Fibroblast of skin of back (primary cell): ENCODE measurements around the gene PYROXD2.
A peak's percentile ranks its signal among the peaks of the same experiment; 100 is the strongest.

Experiments
- DNase-seq: peaks from one replicate; pipeline ENCODE4 v3.0.0-alpha.2; 2013

Gene PYROXD2

GRCh38 chr10:98433881-98434732 is 19.1 kb upstream of the PYROXD2 start:
- peak; percentile 25 for DNase-seq

- DNase-seq = no peak
Observed at GRCh38 chr10:98433371-98433770, 18.4 kb upstream of the PYROXD2 start.

DNA sequence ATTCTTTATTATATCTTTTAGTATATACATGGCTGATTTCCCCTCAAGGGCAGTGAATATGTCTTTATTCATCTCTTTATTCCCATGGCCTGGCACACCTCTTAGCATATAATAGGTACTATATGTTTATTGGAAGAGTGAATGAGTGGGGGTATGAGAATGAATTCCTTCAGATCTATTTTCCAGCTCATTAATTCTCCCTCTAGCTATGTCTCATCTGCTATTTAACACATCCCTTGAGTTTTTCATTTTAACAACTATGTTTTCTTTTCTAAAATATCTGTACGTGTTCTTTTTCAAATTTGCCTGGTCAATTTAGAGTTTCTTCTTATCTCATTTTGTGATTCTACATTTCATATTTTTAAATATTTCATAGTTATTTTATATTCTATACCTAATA is 17.3 kb upstream of the PYROXD2 start:
- no peak for DNase-seq

DNA sequence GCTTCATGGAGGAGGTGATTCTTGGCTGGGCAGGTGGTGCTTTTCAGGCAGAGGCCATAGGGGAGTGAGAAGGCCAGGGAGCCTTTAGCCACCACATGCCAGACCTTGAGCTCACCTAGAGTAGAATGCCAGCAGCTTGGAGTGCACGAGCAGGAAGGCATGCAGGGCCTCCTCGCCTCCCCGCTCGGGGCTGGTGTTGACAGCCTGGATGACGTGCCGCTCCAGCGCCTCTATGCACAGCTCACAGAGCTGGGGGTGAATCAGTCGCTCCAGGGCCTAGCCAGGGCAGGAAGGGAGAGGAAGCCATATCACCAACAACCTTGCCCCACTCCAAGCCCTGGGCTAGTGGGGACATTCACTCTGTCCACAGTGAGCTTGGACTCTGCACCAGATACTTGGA is 16.0 kb upstream of the PYROXD2 start:
- DNase-seq = peak; percentile 11

DNA sequence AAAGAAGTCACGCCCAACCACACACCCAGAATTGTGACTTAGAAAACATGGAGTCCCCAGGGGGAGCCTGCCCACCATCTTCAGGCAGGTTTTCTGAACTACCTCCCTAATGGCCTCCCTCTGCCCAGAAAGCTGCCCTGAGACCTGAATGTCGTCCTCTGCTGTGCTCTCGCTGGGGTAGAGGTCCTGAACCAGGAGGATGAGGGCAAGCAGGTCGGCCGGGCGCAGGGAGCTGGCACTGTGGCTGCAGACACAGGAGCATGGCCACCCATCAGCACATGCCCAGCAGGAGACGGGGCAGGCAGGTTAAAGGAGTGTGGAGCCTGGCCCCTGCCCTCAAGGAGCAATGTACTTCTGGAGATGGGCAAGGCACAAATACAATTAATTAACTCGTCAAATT is 15.4 kb upstream of the PYROXD2 start:
- no peak for DNase-seq

GRCh38 chr10:98429320-98430072 is 14.5 kb upstream of the PYROXD2 start:
- no peak for DNase-seq

DNA sequence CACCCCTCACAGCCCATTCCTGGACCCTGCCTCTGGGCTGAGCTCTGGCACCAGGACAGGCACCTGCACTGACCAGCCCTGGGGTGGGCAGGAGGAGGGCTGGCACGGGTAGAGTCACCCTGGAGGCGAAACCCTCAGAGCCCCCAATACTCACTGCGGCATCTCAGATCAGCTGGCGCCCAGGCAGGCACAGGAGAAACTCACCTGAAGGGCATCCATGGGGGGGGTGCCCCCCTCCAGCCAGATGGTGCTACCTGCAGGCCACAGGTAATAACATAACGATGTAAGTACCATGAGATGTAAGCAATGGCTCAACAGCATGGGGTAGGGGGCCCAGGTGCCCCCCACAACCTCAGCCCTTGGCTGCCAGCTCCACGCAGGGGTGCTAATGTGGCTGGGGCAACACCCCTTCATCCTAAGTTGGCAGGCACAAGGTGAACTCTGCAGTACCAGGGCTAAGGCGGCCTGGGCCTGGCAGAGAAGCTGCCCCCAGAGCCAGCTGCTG is 12.1 kb upstream of the PYROXD2 start:
- DNase-seq = no peak

- DNase-seq = peak; percentile 33
Observed at GRCh38 chr10:98425511-98426352, 10.8 kb upstream of the PYROXD2 start.

DNA sequence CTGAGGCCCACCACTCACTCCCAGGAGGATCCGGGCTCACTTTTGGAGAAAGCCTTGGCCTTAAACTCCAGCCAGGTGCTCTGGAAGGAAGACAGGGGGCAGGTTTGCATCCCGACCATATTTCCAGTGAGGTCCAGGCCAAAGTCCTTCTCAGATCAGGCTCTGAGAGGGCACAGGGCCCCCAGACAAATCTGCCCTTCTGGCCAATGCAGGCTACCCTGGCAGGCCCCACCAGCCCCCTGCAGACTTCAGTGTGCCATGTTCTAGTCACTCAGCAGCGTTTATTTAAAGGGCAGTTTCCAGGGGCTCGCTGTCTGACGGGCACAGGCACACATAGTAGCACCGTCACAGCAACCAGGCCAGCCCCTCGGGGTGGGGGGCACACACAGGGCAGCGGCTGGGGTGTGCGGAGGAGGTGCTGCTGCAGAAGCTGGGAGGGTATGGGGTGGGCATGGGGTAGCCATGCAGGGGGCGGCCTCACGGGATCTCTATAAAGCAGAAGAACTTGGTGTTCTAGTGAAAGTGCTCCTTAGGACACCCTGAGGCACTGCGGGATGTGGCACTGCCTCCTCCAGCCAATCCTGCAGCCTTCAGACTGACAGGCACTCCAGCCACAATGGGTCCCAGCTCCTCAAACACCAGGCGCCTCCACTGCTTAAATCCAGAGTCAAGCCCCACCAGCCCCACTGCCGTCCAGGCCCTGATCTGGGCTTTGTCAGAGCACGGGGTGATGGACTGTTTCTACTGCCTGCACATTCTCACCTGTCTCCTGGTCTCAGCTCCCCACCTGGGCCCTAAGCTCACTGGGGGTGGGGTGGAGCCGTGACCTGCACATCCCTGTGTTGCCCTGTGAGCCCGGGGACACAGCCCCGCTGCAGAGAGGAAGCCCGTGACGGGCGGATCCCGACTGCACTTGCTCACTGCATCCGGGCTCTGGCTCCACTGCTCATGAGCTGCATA is 9.6 kb upstream of the PYROXD2 start:
- no peak for DNase-seq

DNA sequence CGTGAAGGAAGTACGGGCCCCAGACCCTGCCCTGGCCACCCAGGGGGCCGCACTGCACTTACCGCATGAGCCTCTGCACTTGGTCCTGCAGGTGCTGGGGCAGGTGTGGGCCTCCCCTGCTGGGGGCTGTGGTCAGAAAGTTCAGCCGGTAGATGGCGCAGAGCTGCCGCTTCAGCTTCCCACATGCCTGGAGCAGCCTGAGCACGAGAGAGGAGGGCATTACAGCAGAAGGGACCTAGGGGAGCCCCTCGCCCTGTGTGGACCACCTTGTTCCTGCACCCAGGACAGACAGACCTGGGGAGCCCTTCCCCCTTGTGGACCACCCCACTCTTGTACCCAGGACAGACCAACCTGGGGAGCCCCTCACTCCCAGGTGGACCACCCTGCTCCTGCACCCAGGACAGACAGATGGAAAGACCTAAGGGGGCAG is 8.7 kb upstream of the PYROXD2 start:
- no peak for DNase-seq

- no peak for DNase-seq
Observed at GRCh38 chr10:98422182-98422581, 7.2 kb upstream of the PYROXD2 start.

DNA sequence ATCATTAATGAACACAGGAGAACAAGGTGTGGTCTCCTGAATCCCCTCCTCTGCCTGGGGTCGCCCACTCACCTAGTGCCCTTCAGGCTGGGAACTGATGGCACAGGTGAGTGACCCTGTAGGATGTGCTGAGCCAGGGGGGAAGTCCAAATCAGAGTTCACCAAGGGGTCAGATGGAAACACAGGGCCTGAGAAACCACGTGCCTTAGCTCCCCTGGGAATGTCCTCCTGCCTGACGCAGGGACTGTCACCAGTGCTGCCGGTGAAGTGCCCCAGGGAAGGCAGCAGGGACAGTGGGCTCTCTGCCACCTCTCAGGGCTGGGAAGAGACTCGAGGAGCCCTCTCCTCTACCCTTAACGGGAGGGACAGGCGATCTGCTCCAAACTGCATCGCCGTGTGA is 5.8 kb upstream of the PYROXD2 start:
- DNase-seq = no peak

GRCh38 chr10:98419469-98420261 is 4.7 kb upstream of the PYROXD2 start:
- no peak for DNase-seq

DNA sequence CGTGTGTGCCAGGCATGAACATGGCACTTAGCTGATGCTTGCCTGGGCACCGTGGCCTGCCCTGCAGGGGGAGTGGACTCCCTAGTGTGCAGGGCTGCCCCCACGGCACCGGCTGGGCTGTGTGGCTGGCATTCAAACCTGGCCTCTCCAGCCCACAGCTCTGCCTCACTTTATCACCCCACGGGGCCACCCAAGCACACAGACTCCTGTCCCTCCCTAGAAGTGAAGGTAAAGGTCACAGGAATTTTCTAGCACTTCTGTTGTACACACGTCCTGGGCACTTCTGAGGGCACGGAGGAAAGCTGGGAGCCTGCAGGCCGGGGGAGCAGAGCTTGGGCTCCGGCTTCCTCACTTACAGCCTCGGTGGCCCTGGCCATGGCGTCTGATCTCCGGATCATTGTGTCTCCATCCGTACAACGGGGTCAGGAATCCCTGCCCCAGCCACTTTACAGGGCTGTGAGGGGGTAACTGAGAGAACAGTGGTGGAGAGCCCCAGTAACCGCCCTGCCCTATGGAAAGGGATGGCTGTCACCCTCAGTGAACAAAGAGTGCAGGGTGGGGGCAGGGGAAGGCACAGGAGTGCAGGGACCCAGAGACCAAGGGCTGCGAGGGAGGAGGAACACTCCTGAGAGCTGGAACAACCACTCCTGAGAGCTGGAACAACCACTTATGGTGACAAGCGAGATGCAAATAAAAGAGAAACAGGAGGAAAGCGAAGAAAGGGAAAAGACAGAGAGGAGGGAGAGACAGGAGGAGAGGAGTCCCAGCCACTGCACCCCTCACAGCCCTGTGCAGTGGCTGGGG is 3.9 kb upstream of the PYROXD2 start:
- DNase-seq = no peak

DNA sequence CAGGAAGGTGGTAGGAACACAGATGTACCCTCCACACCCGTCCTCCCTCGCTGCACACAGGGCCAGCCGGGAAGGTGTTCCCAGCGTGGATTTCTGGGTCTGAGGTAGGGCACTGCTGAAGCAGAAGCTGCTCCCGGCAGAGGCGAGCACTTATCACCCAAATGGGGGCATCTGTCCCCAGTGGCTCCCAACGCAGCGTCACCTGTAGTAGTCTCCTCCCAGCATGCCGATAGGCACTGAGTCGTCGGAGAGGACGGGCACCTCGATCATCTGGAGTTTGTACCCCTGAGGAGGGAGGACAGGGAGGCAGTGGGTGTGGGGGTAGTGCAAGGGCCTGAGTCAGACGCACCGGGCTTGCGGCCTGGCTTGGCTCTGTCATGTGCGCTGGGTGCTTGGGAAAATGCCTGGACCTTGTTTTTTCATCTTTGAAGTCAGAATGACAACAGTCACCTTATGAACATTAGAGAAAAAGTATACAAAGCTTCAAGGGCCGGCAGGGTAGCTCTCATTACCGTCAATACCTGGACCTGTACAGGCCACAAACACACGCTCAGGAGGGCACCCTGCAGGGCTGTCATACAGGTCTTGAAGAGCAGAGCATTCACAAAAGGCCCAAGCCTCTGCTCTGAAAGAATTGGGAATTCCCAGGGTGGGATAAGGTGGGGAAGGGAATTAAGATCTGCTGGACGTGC is 3.1 kb upstream of the PYROXD2 start:
- DNase-seq = no peak

DNA sequence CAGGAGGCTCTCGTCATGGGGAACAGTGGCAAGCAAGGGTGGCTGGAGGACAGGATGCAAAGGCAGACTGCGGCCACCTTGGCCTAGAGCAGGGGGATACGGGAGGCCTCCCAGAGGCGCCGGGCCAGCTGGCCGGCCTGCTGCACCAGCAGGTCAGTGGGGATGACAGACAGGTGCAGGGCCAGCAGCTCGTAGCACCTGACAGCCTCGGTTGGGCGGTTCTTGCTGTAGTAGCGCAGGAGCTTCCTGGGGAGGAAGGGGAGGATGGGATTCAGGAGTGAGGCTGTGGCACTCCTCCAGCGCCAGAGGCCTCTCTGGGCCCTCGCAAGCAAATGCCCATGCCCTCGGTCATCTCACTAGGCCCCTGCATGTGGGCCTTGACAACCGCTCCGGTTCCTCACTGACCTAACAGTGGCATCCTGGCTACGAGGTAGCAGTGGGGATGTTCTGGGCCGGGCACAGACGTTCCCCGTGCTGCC is 2.5 kb upstream of the PYROXD2 start:
- no peak for DNase-seq

DNA sequence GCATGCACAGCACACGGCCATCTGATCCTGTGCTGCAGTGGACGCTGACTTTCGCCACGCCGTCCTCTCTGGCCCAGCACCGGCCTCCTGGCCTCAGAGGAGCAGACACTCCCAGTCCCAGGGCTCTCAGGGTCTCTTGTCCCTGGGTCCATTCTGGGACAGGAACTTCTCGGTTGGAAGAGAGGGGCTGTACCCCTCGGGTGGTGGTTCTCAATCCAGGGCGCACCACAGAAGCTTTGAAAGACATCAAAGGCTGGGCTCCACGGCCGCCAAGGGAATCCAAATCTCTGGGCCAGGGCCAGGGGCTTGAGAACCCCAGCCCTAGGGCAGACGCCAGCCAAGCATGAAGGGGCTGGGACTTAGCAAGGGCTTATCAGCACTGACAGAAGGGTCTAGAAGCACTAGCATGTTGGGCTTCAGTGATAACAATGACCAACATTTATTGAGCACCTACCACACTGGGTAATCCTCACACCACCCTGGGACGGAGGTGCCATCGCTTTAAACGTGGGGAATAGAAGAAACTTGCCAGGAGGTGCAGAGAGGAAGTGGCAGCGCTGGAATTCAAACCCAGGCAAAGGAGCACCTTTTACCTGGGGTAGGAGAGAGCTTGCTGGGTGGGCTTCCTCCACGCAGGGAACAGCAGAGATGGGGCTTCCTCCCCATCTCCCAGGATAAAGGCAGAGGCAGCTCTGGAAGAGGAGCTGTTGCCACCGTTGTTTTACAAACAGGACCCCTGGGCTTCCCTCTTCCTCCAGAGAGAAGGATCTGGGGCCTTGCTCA is 1.8 kb upstream of the PYROXD2 start:
- no peak for DNase-seq

GRCh38 chr10:98415731-98416119 is 743 bp upstream of the PYROXD2 start:
- DNase-seq = peak; percentile 30
